HG03575 (cell line): Measurements from ENCODE around the gene SLC38A2.
"Not testable (repeated sequence)": the region's sequence is repeated elsewhere in the genome, so short reads cannot be mapped to it uniquely, and the experiment has no call there.

Experiments used
- ATAC-seq: cut with Tn5 transposase; IDR thresholded peaks from one replicate; pipeline ENCODE4 v1.9.1; 2021; ENCODE audit not compliant: unreplicated experiment, insufficient number of reproducible peaks, low FRiP score; ENCODE audit errors: extremely low read depth

Gene SLC38A2

GRCh38 chr12:46351886-46352650 is 20.5 kb downstream of the SLC38A2 start:
- ATAC-seq: no peak

GRCh38 chr12:46351138-46351537 is 21.4 kb downstream of the SLC38A2 start:
- no peak for ATAC-seq

- no peak for ATAC-seq
Observed at GRCh38 chr12:46349253-46349652, 23.3 kb downstream of the SLC38A2 start.

- no peak for ATAC-seq
Observed at GRCh38 chr12:46343118-46343852, 29.3 kb downstream of the SLC38A2 start.

GRCh38 chr12:46342562-46343033 is 30.0 kb downstream of the SLC38A2 start:
- no peak for ATAC-seq

GRCh38 chr12:46339051-46339450 is 33.5 kb downstream of the SLC38A2 start:
- ATAC-seq: no peak

- ATAC-seq: no peak
Observed at GRCh38 chr12:46332260-46332659, 40.3 kb downstream of the SLC38A2 start.

- ATAC-seq: not testable (repeated sequence)
Observed at GRCh38 chr12:46325075-46325474, 47.5 kb downstream of the SLC38A2 start.

GRCh38 chr12:46320731-46321130 is 51.8 kb downstream of the SLC38A2 start:
- ATAC-seq: no peak

GRCh38 chr12:46318037-46318436 is 54.5 kb downstream of the SLC38A2 start:
- ATAC-seq: no peak
